Uterus (tissue), 4 donors: ENCODE results near the gene ULK4. TPM values are rescaled to one million over a fixed set of nuclear protein-coding genes. Genes with fewer than 3 reads are reported as not detected.
A peak's percentile ranks its signal among the peaks of the same experiment; 100 is the strongest.

Experiments used
- DNase-seq, 2 donors: peaks; one replicate each; pipeline ENCODE4 v3.0.0-alpha.2; 2019 to 2020
- H3K27ac ChIP-seq, 2 donors: fragments of 200-600 bp; sonication (generic); 1 replicate in 1 of 2; 2 replicates in 1 of 2; pipeline ENCODE4 v1.5.1; 2016 to 2018
- H3K27me3 ChIP-seq, 2 donors: fragments of 200-600 bp; sonication (generic); one replicate each; pipeline ENCODE4 v1.5.1; 2018 to 2019; ENCODE audit warnings: control low read depth in 1 of 2
- H3K36me3 ChIP-seq, 2 donors: fragments of 200-600 bp; sonication (generic); one replicate each; pipeline ENCODE4 v1.5.1; 2019; ENCODE audit warnings: control low read depth in 1 of 2
- H3K4me1 ChIP-seq, 2 donors: fragments of 200-600 bp; sonication (generic); one replicate each; pipeline ENCODE4 v1.5.1; 2018 to 2019; ENCODE audit warnings: control low read depth in 1 of 2
- H3K4me3 ChIP-seq, 2 donors: fragments of 200-600 bp; sonication (generic); 1 replicate in 1 of 2; 2 replicates in 1 of 2; pipeline ENCODE4 v1.5.1; 2018 to 2019; ENCODE audit warnings: mild to moderate bottlenecking in 1 of 2
- H3K9me3 ChIP-seq, 2 donors: fragments of 200-600 bp; sonication (generic); one replicate each; pipeline ENCODE4 v1.5.1; 2019; ENCODE audit warnings: control low read depth in 1 of 2
- CTCF ChIP-seq, 4 experiments: fragments of 200-600 bp in 2 of 4; fragments of 450-650 bp in 2 of 4; sonication (generic) in 2 of 4; IDR thresholded peaks; one replicate each; pipeline ENCODE4 v1.5.1; 2016 to 2019; ENCODE audit warnings: antibody characterized with exemption in 4 of 4, mild to moderate bottlenecking in 2 of 4, moderate library complexity in 1 of 4
- POLR2A ChIP-seq, 2 donors: fragments of 450-650 bp; IDR thresholded peaks; one replicate each; pipeline ENCODE4 v1.6.1; 2016; ENCODE audit warnings: antibody characterized with exemption in 2 of 2, mild to moderate bottlenecking in 1 of 2, moderate library complexity in 1 of 2
- intact Hi-C: fragments of 100-400 bp; cut with DNase I; formaldehyde crosslinking; loops from one replicate; pipeline ENCODE4 v1.15.1; 2023; ENCODE audit warnings: low total_unique reads
- total RNA-seq, 4 donors: library from RNA; depleted of rRNA in 3 of 4; stranded (reverse); fragments of >200 nt in 3 of 4; gene quantifications; one replicate each; pipeline versions ENCODE4 v1.1.0 to v1.2.4, GENCODE V29; 2014 to 2023
- donor health status: DM: yes; HTN: yes; CAD: no.

ULK4 gene
- total RNA-seq, 4 donors from 2014 or later: 8.7 to 118 (median 26.1) TPM

GRCh38 chr3:41742121-41742520 is 219.8 kb downstream of the ULK4 start:
- Histone ChIP-seq H3K27ac (no peak overlapping the region), H3K9me3 (no peaks in the 10 kb centered on the region), H3K36me3 (no peaks in the 10 kb centered on the region), H3K4me1 (no peaks in the 10 kb centered on the region), H3K27me3 (no peaks in the 10 kb centered on the region), H3K4me3 (no peak overlapping the region)
- no peak for DNase-seq
- no peak for TF ChIP-seq POLR2A (IDR thresholded peaks at IDR 0.05)
- TF ChIP-seq CTCF (IDR thresholded peaks at IDR 0.05): no peak
- intact Hi-C loops: no loop called here

GRCh38 chr3:41740374-41740886 is 221.5 kb downstream of the ULK4 start:
- no peaks in the 10 kb centered on the region for H3K36me3 ChIP-seq
- H3K4me3 ChIP-seq: no peak overlapping the region
- intact Hi-C loops: no loop called here
- TF ChIP-seq POLR2A (IDR thresholded peaks at IDR 0.05) (no peak), CTCF (IDR thresholded peaks at IDR 0.05) (no peak)
- DNase-seq: no peak
- H3K27me3 ChIP-seq: no peaks in the 10 kb centered on the region
- H3K9me3 ChIP-seq: no peaks in the 10 kb centered on the region
- H3K4me1 ChIP-seq: no peaks in the 10 kb centered on the region
- H3K27ac ChIP-seq: no peak overlapping the region

- no peak overlapping the region for H3K27ac ChIP-seq
- no peaks in the 10 kb centered on the region for H3K4me1 ChIP-seq
- H3K9me3 ChIP-seq: no peaks in the 10 kb centered on the region
- TF ChIP-seq POLR2A (IDR thresholded peaks at IDR 0.05) (no peak), CTCF (IDR thresholded peaks at IDR 0.05) (no peak)
- intact Hi-C loops: no loop called here
- no peak for DNase-seq
- no peaks in the 10 kb centered on the region for H3K36me3 ChIP-seq
- no peak overlapping the region for H3K4me3 ChIP-seq
- no peaks in the 10 kb centered on the region for H3K27me3 ChIP-seq
Measured at GRCh38 chr3:41726891-41727290, 235.0 kb downstream of the ULK4 start.

- Histone ChIP-seq H3K27ac (no peak overlapping the region), H3K4me1 (no peaks in the 10 kb centered on the region), H3K36me3 (no peaks in the 10 kb centered on the region), H3K9me3 (no peaks in the 10 kb centered on the region), H3K4me3 (no peak overlapping the region), H3K27me3 (no peaks in the 10 kb centered on the region)
- intact Hi-C loops: no loop called here
- no peak for TF ChIP-seq POLR2A (IDR thresholded peaks at IDR 0.05)
- TF ChIP-seq CTCF (IDR thresholded peaks at IDR 0.05): no peak
- DNase-seq: no peak
Measured at GRCh38 chr3:41717641-41718040, 244.3 kb downstream of the ULK4 start.

- TF ChIP-seq POLR2A (IDR thresholded peaks at IDR 0.05): no peak
- peak in 3 of 4 experiments; percentile 39 to 51 (median 44) for TF ChIP-seq CTCF (IDR thresholded peaks at IDR 0.05)
- DNase-seq: no peak
- H3K4me1 ChIP-seq: no peaks in the 10 kb centered on the region
- H3K36me3 ChIP-seq: no peaks in the 10 kb centered on the region
- no peak overlapping the region for H3K27ac ChIP-seq
- H3K4me3 ChIP-seq: no peak overlapping the region
- no peaks in the 10 kb centered on the region for H3K27me3 ChIP-seq
- intact Hi-C loops: no loop called here
- no peaks in the 10 kb centered on the region for H3K9me3 ChIP-seq
Measured at GRCh38 chr3:41716471-41716870, 245.4 kb downstream of the ULK4 start.
